Lower lobe of right lung (tissue), 2 donors: ENCODE measurements around the gene DNAH9. TPM values are rescaled to one million over a fixed set of nuclear protein-coding genes. Genes with fewer than 3 reads are reported as not detected.
"Not testable (repeated sequence)": the region's sequence is repeated elsewhere in the genome, so short reads cannot be mapped to it uniquely, and the experiment has no call there.

Experiments
- ATAC-seq, 2 donors: fragments of 200-7000 bp; cut with Tn5 transposase; one replicate each; pipeline ENCODE4 v1.9.1; 2020 to 2022; ENCODE audit warnings: mild to moderate bottlenecking in 2 of 2, moderate library complexity in 2 of 2
- DNase-seq: peaks from one replicate; pipeline ENCODE4 v3.0.0-alpha.2; 2020
- H3K27ac ChIP-seq: fragments of 200-600 bp; one replicate; pipeline ENCODE4 v1.8.0; 2022
- H3K27me3 ChIP-seq: fragments of 200-600 bp; one replicate; pipeline ENCODE4 v1.8.0; 2022; ENCODE audit warnings: low read depth
- H3K36me3 ChIP-seq: fragments of 200-600 bp; one replicate; pipeline ENCODE4 v1.8.0; 2022; ENCODE audit warnings: mild to moderate bottlenecking
- H3K4me1 ChIP-seq: fragments of 200-600 bp; one replicate; pipeline ENCODE4 v1.8.0; 2022
- H3K4me3 ChIP-seq: fragments of 200-600 bp; one replicate; pipeline ENCODE4 v1.8.0; 2022; ENCODE audit warnings: mild to moderate bottlenecking
- H3K9me3 ChIP-seq: fragments of 200-600 bp; one replicate; pipeline ENCODE4 v1.8.0; 2022
- CTCF ChIP-seq: fragments of 200-600 bp; IDR thresholded peaks from one replicate; pipeline ENCODE4 v1.8.0; 2022; ENCODE audit warnings: antibody characterized with exemption, mild to moderate bottlenecking
- intact Hi-C: fragments of 100-400 bp; cut with DNase I; formaldehyde crosslinking; loops from one replicate; pipeline ENCODE4 v1.11.0; 2022
- total RNA-seq: library from RNA; stranded (reverse); fragmentation: NEBNext Ultra II Directional; extraction: Animal tissue kit (Norgen Biotek cat#: 25700); gene quantifications from one replicate; pipeline ENCODE4 v1.2.1, GENCODE V29; 2021
- donor health status: DM: no; HTN: yes; CAD: no; lungs with severe emphysema.

DNAH9 gene
- total RNA-seq, 1 donor from 2014 or later, result 22.3 TPM

GRCh38 chr17:11950771-11951519 is 352.7 kb downstream of the DNAH9 start:
- Histone ChIP-seq H3K27me3 (no peaks in the 10 kb centered on the region), H3K36me3 (no peaks in the 10 kb centered on the region), H3K4me1 (no peaks in the 10 kb centered on the region), H3K27ac (no peak overlapping the region), H3K4me3 (no peak overlapping the region), H3K9me3 (peaks cover 15% of the 10 kb centered on the region)
- DNase-seq (no peak), ATAC-seq (no peak)
- intact Hi-C loops, result no loop called here
- no peak for TF ChIP-seq CTCF

GRCh38 chr17:11952610-11953009 is 354.3 kb downstream of the DNAH9 start:
- Histone ChIP-seq H3K27ac (no peak overlapping the region), H3K36me3 (no peaks in the 10 kb centered on the region), H3K9me3 (peaks cover 15% of the 10 kb centered on the region), H3K4me1 (no peaks in the 10 kb centered on the region), H3K27me3 (no peaks in the 10 kb centered on the region), H3K4me3 (no peak overlapping the region)
- intact Hi-C loops, result no loop called here
- TF ChIP-seq CTCF, result no peak
- DNase-seq, result no peak
- no peak for ATAC-seq

- no peak for TF ChIP-seq CTCF
- no peak for DNase-seq
- H3K9me3 ChIP-seq, result peaks cover 15% of the 10 kb centered on the region
Observed at GRCh38 chr17:11953924-11954323, 355.7 kb downstream of the DNAH9 start.

GRCh38 chr17:11954936-11955335 is 356.7 kb downstream of the DNAH9 start:
- DNase-seq, result no peak
- intact Hi-C loops, result no loop called here

More at GRCh38 chr17:11953924-11954323, 355.7 kb downstream of the DNAH9 start:
- Histone ChIP-seq H3K27ac (no peak overlapping the region), H3K4me3 (no peak overlapping the region), H3K27me3 (no peaks in the 10 kb centered on the region), H3K4me1 (no peaks in the 10 kb centered on the region), H3K36me3 (no peaks in the 10 kb centered on the region)
- intact Hi-C loops, result no loop called here
- no peak for ATAC-seq

GRCh38 chr17:11969565-11969964 is 371.3 kb downstream of the DNAH9 start:
- no peak for ATAC-seq
- TF ChIP-seq CTCF, result no peak

More at GRCh38 chr17:11954936-11955335, 356.7 kb downstream of the DNAH9 start:
- no peaks in the 10 kb centered on the region for H3K4me1 ChIP-seq
- TF ChIP-seq CTCF, result no peak
- peaks cover 15% of the 10 kb centered on the region for H3K9me3 ChIP-seq
- no peak for ATAC-seq
- no peaks in the 10 kb centered on the region for H3K36me3 ChIP-seq
- H3K27me3 ChIP-seq, result no peaks in the 10 kb centered on the region
- no peak overlapping the region for H3K27ac ChIP-seq
- no peak overlapping the region for H3K4me3 ChIP-seq

GRCh38 chr17:11972741-11973140 is 374.5 kb downstream of the DNAH9 start:
- intact Hi-C loops, H3K4me3 ChIP-seq, H3K9me3 ChIP-seq, H3K27me3 ChIP-seq, H3K4me1 ChIP-seq, H3K36me3 ChIP-seq, ATAC-seq, DNase-seq, H3K27ac ChIP-seq: not testable (repeated sequence)

More at GRCh38 chr17:11969565-11969964, 371.3 kb downstream of the DNAH9 start:
- Histone ChIP-seq H3K4me1 (no peaks in the 10 kb centered on the region), H3K4me3 (no peak overlapping the region), H3K27ac (no peak overlapping the region), H3K36me3 (no peaks in the 10 kb centered on the region), H3K9me3 (peaks cover 22% of the 10 kb centered on the region), H3K27me3 (no peaks in the 10 kb centered on the region)
- intact Hi-C loops, result no loop called here
- DNase-seq, result no peak
